ENCODE measurements around the gene RELN. TPM values are rescaled to one million over a fixed set of nuclear protein-coding genes. Genes with fewer than 3 reads are reported as not detected.

The RELN gene
- total RNA-seq, 1 experiment from 2014 or later = 0.20 TPM

GRCh38 chr7:103702982-103703381 is 286.5 kb downstream of the RELN start:
- DNase-seq (ENCODE audit: low read depth, low spot score) (no peak), ATAC-seq (no peak)
- intact Hi-C loops (cut with micrococcal nuclease) = no loop called here
- H2AFZ ChIP-seq (ENCODE audit: low read depth, low read length, poor library complexity, severe bottlenecking) = no peak overlapping the region
- TF ChIP-seq EGR1 (IDR thresholded peaks at IDR 0.05; ENCODE audit: low read depth) (no peak), ZFX (IDR thresholded peaks at IDR 0.05) (no peak), ZBTB33 (IDR thresholded peaks at IDR 0.05; ENCODE audit: extremely low read depth, insufficient replicate concordance, low read length) (no peak), EZH2 (IDR thresholded peaks at IDR 0.05) (no peak), RAD21 (IDR thresholded peaks at IDR 0.05; ENCODE audit: low read depth) (no peak), TCF7L2 (IDR thresholded peaks at IDR 0.05; ENCODE audit: borderline replicate concordance, extremely low read depth, insufficient read depth, insufficient read length) (no peak), CTCF (IDR thresholded peaks at IDR 0.05 in 2 of 3, conservative IDR thresholded peaks at IDR 0.05 in 1 of 3; ENCODE audit: borderline replicate concordance in 1 of 3, insufficient read depth in 1 of 3, low read depth in 2 of 3, low read length in 2 of 3) (no peak), ZNF274 (IDR thresholded peaks at IDR 0.05; ENCODE audit: low read depth, low read length) (no peak), MAX (IDR thresholded peaks at IDR 0.05) (no peak), POLR2AphosphoS5 (IDR thresholded peaks at IDR 0.05; ENCODE audit: low read depth, low read length) (no peak), EZH2phosphoT487 (IDR thresholded peaks at IDR 0.05; ENCODE audit: borderline replicate concordance) (no peak)
- no peaks in the 10 kb centered on the region for H4K20me1 ChIP-seq (ENCODE audit: insufficient read depth)
- no peak overlapping the region for H3K4me2 ChIP-seq (ENCODE audit: low read length)
- POLR2A ChIA-PET = no interaction called here
- no peaks in the 10 kb centered on the region for H3K9me3 ChIP-seq (ENCODE audit: control insufficient read depth in 1 of 2, insufficient read depth in 1 of 2, low read depth in 1 of 2, low read length in 2 of 2)
- peaks cover 37% of the 10 kb centered on the region for H3K27me3 ChIP-seq (ENCODE audit: insufficient read depth, low read length)
- BruUV-seq (replicated peaks) = no TSS peak
- RAD21 ChIA-PET (ENCODE audit: low non-redundant PET in 1 of 2, low total read pairs in 2 of 2, uncharacterized antibody in 2 of 2, unreplicated experiment in 2 of 2) = no interaction called here
- no peaks in the 10 kb centered on the region for H3K79me2 ChIP-seq (ENCODE audit: insufficient read depth, low read length)
- no peak overlapping the region for H3K27ac ChIP-seq (ENCODE audit: low read depth, low read length)
- no peak overlapping the region for H3K4me3 ChIP-seq (replicated peaks in 1 of 2; ENCODE audit: low read depth in 1 of 2, low read length in 2 of 2)
- CTCF ChIA-PET = no interaction called here
- H3K4me1 ChIP-seq (ENCODE audit: control insufficient read depth in 1 of 2, insufficient read depth in 2 of 2, low read length in 2 of 2) = no peaks in the 10 kb centered on the region
- H3K36me3 ChIP-seq (ENCODE audit: control insufficient read depth in 1 of 2, insufficient read depth in 2 of 2, low read length in 2 of 2) = no peaks in the 10 kb centered on the region
- H3K9me2 ChIP-seq (ENCODE audit: insufficient read depth) = no peaks in the 10 kb centered on the region
- H3K9ac ChIP-seq (ENCODE audit: low read length) = no peak overlapping the region

Data from HCT116 (cell line).